Activated CD4-positive, alpha-beta T cell treated with anti-CD3 and anti-CD28 coated beads for 4 hours (primary cell): ENCODE measurements around the gene RRAD.
"Not testable (repeated sequence)": the region's sequence is repeated elsewhere in the genome, so short reads cannot be mapped to it uniquely, and the experiment has no call there.

Experiments
- DNase-seq, 2 donors: peaks; one replicate each; pipeline ENCODE4 v3.0.0-alpha.2; 2020

RRAD gene

GRCh38 chr16:66950971-66951790, 25.8 kb upstream of the RRAD start:
- DNase-seq, result no peak

- no peak for DNase-seq
Measured at GRCh38 chr16:66950437-66950836, 25.1 kb upstream of the RRAD start.

GRCh38 chr16:66949472-66949871, 24.1 kb upstream of the RRAD start:
- no peak for DNase-seq

- DNase-seq, result no peak
Measured at GRCh38 chr16:66948837-66949225, 23.5 kb upstream of the RRAD start.

GRCh38 chr16:66948134-66948836, 22.9 kb upstream of the RRAD start:
- DNase-seq, result no peak

- DNase-seq, result peak; percentile 75 to 90
Measured at GRCh38 chr16:66947302-66948065, 22.1 kb upstream of the RRAD start.

- DNase-seq, result no peak
Measured at GRCh38 chr16:66946974-66947301, 21.6 kb upstream of the RRAD start.

GRCh38 chr16:66946541-66946940, 21.2 kb upstream of the RRAD start:
- DNase-seq, result no peak

GRCh38 chr16:66945939-66946338, 20.6 kb upstream of the RRAD start:
- no peak for DNase-seq

GRCh38 chr16:66944971-66945370, 19.6 kb upstream of the RRAD start:
- DNase-seq, result not testable (repeated sequence)

- DNase-seq, result no peak
Measured at GRCh38 chr16:66944054-66944441, 18.7 kb upstream of the RRAD start.

- no peak for DNase-seq
Measured at GRCh38 chr16:66943426-66944053, 18.2 kb upstream of the RRAD start.

GRCh38 chr16:66942981-66943380, 17.6 kb upstream of the RRAD start:
- DNase-seq, result no peak

GRCh38 chr16:66940236-66940635, 14.9 kb upstream of the RRAD start:
- no peak for DNase-seq

- DNase-seq, result no peak
Measured at GRCh38 chr16:66939366-66939765, 14.0 kb upstream of the RRAD start.

GRCh38 chr16:66937725-66938337, 12.5 kb upstream of the RRAD start:
- DNase-seq, result no peak

GRCh38 chr16:66936889-66937554, 11.7 kb upstream of the RRAD start:
- no peak for DNase-seq

- DNase-seq, result no peak
Measured at GRCh38 chr16:66936462-66936861, 11.1 kb upstream of the RRAD start.

GRCh38 chr16:66935314-66936011, 10.1 kb upstream of the RRAD start, which contains the start of gene CES2:
Gene CES2, plus strand, starts transcription at chr16:66935516. Its CDS starts 120 bp downstream, at chr16:66935636.
- DNase-seq, result no peak

- DNase-seq, result not testable (repeated sequence)
Measured at GRCh38 chr16:66934839-66935313, 9.5 kb upstream of the RRAD start.

- peak; percentile 88 for DNase-seq
Measured at GRCh38 chr16:66934138-66934838, 9.0 kb upstream of the RRAD start, which contains the start of gene CIAO2B. Gene CIAO2B, minus strand, starts transcription at chr16:66934402. Its CDS starts 38 bp downstream, at chr16:66934364.
